ENCODE measurements around the gene UQCR11.

UQCR11 gene

GRCh38 chr19:1634938-1635243, 29.6 kb upstream of the UQCR11 start:
- DNase-seq (ENCODE audit: low read depth) = no peak

- DNase-seq (ENCODE audit: low read depth) = no peak
Observed at GRCh38 chr19:1634242-1634937, 29.1 kb upstream of the UQCR11 start.

GRCh38 chr19:1633269-1633826, 28.1 kb upstream of the UQCR11 start:
- DNase-seq (ENCODE audit: low read depth) = no peak

- DNase-seq (ENCODE audit: low read depth) = no peak
Observed at GRCh38 chr19:1632462-1633268, 27.4 kb upstream of the UQCR11 start.

GRCh38 chr19:1631557-1632100, 26.4 kb upstream of the UQCR11 start:
- no peak for DNase-seq (ENCODE audit: low read depth)

- no peak for DNase-seq (ENCODE audit: low read depth)
Observed at GRCh38 chr19:1630811-1631210, 25.5 kb upstream of the UQCR11 start.

GRCh38 chr19:1630012-1630411, 24.8 kb upstream of the UQCR11 start:
- no peak for DNase-seq (ENCODE audit: low read depth)

GRCh38 chr19:1629256-1629808, 24.1 kb upstream of the UQCR11 start:
- DNase-seq (ENCODE audit: low read depth) = no peak

- DNase-seq (ENCODE audit: low read depth) = no peak
Observed at GRCh38 chr19:1627194-1627593, 21.9 kb upstream of the UQCR11 start.

GRCh38 chr19:1626417-1627010, 21.3 kb upstream of the UQCR11 start:
- no peak for DNase-seq (ENCODE audit: low read depth)

GRCh38 chr19:1624458-1624857, 19.2 kb upstream of the UQCR11 start:
- no peak for DNase-seq (ENCODE audit: low read depth)

GRCh38 chr19:1622541-1622940, 17.3 kb upstream of the UQCR11 start:
- DNase-seq (ENCODE audit: low read depth) = no peak

- no peak for DNase-seq (ENCODE audit: low read depth)
Observed at GRCh38 chr19:1622007-1622406, 16.7 kb upstream of the UQCR11 start.

GRCh38 chr19:1621574-1621973, 16.3 kb upstream of the UQCR11 start:
- no peak for DNase-seq (ENCODE audit: low read depth)

- no peak for DNase-seq (ENCODE audit: low read depth)
Observed at GRCh38 chr19:1621021-1621420, 15.8 kb upstream of the UQCR11 start.

GRCh38 chr19:1620502-1620901, 15.2 kb upstream of the UQCR11 start:
- no peak for DNase-seq (ENCODE audit: low read depth)

- DNase-seq (ENCODE audit: low read depth) = no peak
Observed at GRCh38 chr19:1619703-1620102, 14.4 kb upstream of the UQCR11 start.

GRCh38 chr19:1619094-1619439, 13.8 kb upstream of the UQCR11 start:
- DNase-seq (ENCODE audit: low read depth) = no peak

GRCh38 chr19:1618157-1619093, 13.2 kb upstream of the UQCR11 start:
- no peak for DNase-seq (ENCODE audit: low read depth)

- no peak for DNase-seq (ENCODE audit: low read depth)
Observed at GRCh38 chr19:1616875-1617274, 11.6 kb upstream of the UQCR11 start.

GRCh38 chr19:1616396-1616795, 11.1 kb upstream of the UQCR11 start:
- DNase-seq (ENCODE audit: low read depth) = no peak
